ENCODE results near the gene TRPM1. TPM values are rescaled to one million over a fixed set of nuclear protein-coding genes. Genes with fewer than 3 reads are reported as not detected.
A peak's percentile ranks its signal among the peaks of the same experiment; 100 is the strongest.

The TRPM1 gene
- total RNA-seq, 1 donor from 2014 or later = not detected

- H3K36me3 ChIP-seq (ENCODE audit: insufficient read depth, low read length) = no peaks in the 10 kb centered on the region
Measured at GRCh38 chr15:31129769-31130303, 28.3 kb upstream of the TRPM1 start.

GRCh38 chr15:31128919-31129768 lies 27.6 kb upstream of the TRPM1 start:
- H3K36me3 Mint-ChIP-seq (ENCODE audit: low read depth, unreplicated experiment) = no peaks in the 10 kb centered on the region
- Histone ChIP-seq H4K20me1 (ENCODE audit: insufficient read depth, low read length) (no peaks in the 10 kb centered on the region), H3K9ac (ENCODE audit: low read length) (no peak overlapping the region), H2AFZ (ENCODE audit: low read depth, low read length) (no peak overlapping the region), H3K4me1 (ENCODE audit: insufficient read depth, low read length) (no peaks in the 10 kb centered on the region), H3K36me3 (ENCODE audit: insufficient read depth, low read length) (no peaks in the 10 kb centered on the region), H3K4me3 (ENCODE audit: insufficient read depth, low read depth, low read length) (no peak overlapping the region), H3K4me2 (ENCODE audit: low read length) (peak overlapping the region; percentile 25), H3K9me3 (ENCODE audit: insufficient read depth, low read depth, low read length) (no peaks in the 10 kb centered on the region), H3K79me2 (ENCODE audit: insufficient read depth, low read length) (no peaks in the 10 kb centered on the region), H3K27ac (ENCODE audit: low read depth, low read length) (no peak overlapping the region), H3K27me3 (ENCODE audit: insufficient read depth, low read length) (peaks cover 3% of the 10 kb centered on the region)
- H3K27me3 Mint-ChIP-seq (ENCODE audit: low read depth, unreplicated experiment) = peaks cover 26% of the 10 kb centered on the region
- no peak for TF ChIP-seq EZH2 (IDR thresholded peaks at IDR 0.05; ENCODE audit: insufficient read depth, low read length)
- peak; percentile 90 for TF ChIP-seq CTCF (IDR thresholded peaks at IDR 0.05; ENCODE audit: insufficient read depth, low read depth, low read length)
- no peak overlapping the region for H3K4me3 Mint-ChIP-seq (ENCODE audit: unreplicated experiment)
- peaks cover 4% of the 10 kb centered on the region for H3K9me3 Mint-ChIP-seq (ENCODE audit: unreplicated experiment)
- FAIRE-seq = no peak
- no peak overlapping the region for H3K27ac Mint-ChIP-seq (ENCODE audit: unreplicated experiment)
- DNase-seq (ENCODE audit: low read depth) = no peak
- H3K4me1 Mint-ChIP-seq (ENCODE audit: low read depth, unreplicated experiment) = no peaks in the 10 kb centered on the region

More at GRCh38 chr15:31129769-31130303, 28.3 kb upstream of the TRPM1 start:
- Histone ChIP-seq H3K79me2 (ENCODE audit: insufficient read depth, low read length) (no peaks in the 10 kb centered on the region), H2AFZ (ENCODE audit: low read depth, low read length) (no peak overlapping the region), H3K4me1 (ENCODE audit: insufficient read depth, low read length) (no peaks in the 10 kb centered on the region), H3K27me3 (ENCODE audit: insufficient read depth, low read length) (peaks cover 3% of the 10 kb centered on the region), H3K27ac (ENCODE audit: low read depth, low read length) (no peak overlapping the region), H3K4me2 (ENCODE audit: low read length) (no peak overlapping the region), H3K9ac (ENCODE audit: low read length) (no peak overlapping the region), H4K20me1 (ENCODE audit: insufficient read depth, low read length) (no peaks in the 10 kb centered on the region), H3K4me3 (ENCODE audit: insufficient read depth, low read depth, low read length) (no peak overlapping the region), H3K9me3 (ENCODE audit: insufficient read depth, low read depth, low read length) (no peaks in the 10 kb centered on the region)
- no peak for FAIRE-seq
- Mint-ChIP-seq H3K27me3 (ENCODE audit: low read depth, unreplicated experiment) (peaks cover 26% of the 10 kb centered on the region), H3K4me1 (ENCODE audit: low read depth, unreplicated experiment) (no peaks in the 10 kb centered on the region), H3K9me3 (ENCODE audit: unreplicated experiment) (peaks cover 4% of the 10 kb centered on the region), H3K27ac (ENCODE audit: unreplicated experiment) (no peak overlapping the region), H3K36me3 (ENCODE audit: low read depth, unreplicated experiment) (no peaks in the 10 kb centered on the region), H3K4me3 (ENCODE audit: unreplicated experiment) (no peak overlapping the region)
- no peak for TF ChIP-seq CTCF (IDR thresholded peaks at IDR 0.05; ENCODE audit: insufficient read depth, low read depth, low read length)
- TF ChIP-seq EZH2 (IDR thresholded peaks at IDR 0.05; ENCODE audit: insufficient read depth, low read length) = no peak
- DNase-seq (ENCODE audit: low read depth) = no peak

- Mint-ChIP-seq H3K27me3 (ENCODE audit: low read depth, unreplicated experiment) (peaks cover 26% of the 10 kb centered on the region), H3K9me3 (ENCODE audit: unreplicated experiment) (peaks cover under 1% of the 10 kb centered on the region), H3K36me3 (ENCODE audit: low read depth, unreplicated experiment) (no peaks in the 10 kb centered on the region), H3K4me3 (ENCODE audit: unreplicated experiment) (no peak overlapping the region), H3K27ac (ENCODE audit: unreplicated experiment) (no peak overlapping the region), H3K4me1 (ENCODE audit: low read depth, unreplicated experiment) (no peaks in the 10 kb centered on the region)
- FAIRE-seq (no peak), DNase-seq (ENCODE audit: low read depth) (no peak)
- H3K9ac ChIP-seq (ENCODE audit: low read length) = no peak overlapping the region
- H3K4me1 ChIP-seq (ENCODE audit: insufficient read depth, low read length) = no peaks in the 10 kb centered on the region
- H3K4me2 ChIP-seq (ENCODE audit: low read length) = no peak overlapping the region
- no peak overlapping the region for H2AFZ ChIP-seq (ENCODE audit: low read depth, low read length)
- no peak overlapping the region for H3K4me3 ChIP-seq (ENCODE audit: insufficient read depth, low read depth, low read length)
- no peaks in the 10 kb centered on the region for H3K36me3 ChIP-seq (ENCODE audit: insufficient read depth, low read length)
- no peak overlapping the region for H3K27ac ChIP-seq (ENCODE audit: low read depth, low read length)
- TF ChIP-seq CTCF (IDR thresholded peaks at IDR 0.05; ENCODE audit: insufficient read depth, low read depth, low read length) (no peak), EZH2 (IDR thresholded peaks at IDR 0.05; ENCODE audit: insufficient read depth, low read length) (no peak)
- no peaks in the 10 kb centered on the region for H4K20me1 ChIP-seq (ENCODE audit: insufficient read depth, low read length)
- peaks cover 3% of the 10 kb centered on the region for H3K27me3 ChIP-seq (ENCODE audit: insufficient read depth, low read length)
- H3K79me2 ChIP-seq (ENCODE audit: insufficient read depth, low read length) = no peaks in the 10 kb centered on the region
- no peaks in the 10 kb centered on the region for H3K9me3 ChIP-seq (ENCODE audit: insufficient read depth, low read depth, low read length)
Measured at GRCh38 chr15:31128477-31128876, 27.0 kb upstream of the TRPM1 start.

All from astrocyte (in vitro differentiated cells and primary cell).